Measurements from ENCODE around the gene ART3.

ART3 gene

DNA sequence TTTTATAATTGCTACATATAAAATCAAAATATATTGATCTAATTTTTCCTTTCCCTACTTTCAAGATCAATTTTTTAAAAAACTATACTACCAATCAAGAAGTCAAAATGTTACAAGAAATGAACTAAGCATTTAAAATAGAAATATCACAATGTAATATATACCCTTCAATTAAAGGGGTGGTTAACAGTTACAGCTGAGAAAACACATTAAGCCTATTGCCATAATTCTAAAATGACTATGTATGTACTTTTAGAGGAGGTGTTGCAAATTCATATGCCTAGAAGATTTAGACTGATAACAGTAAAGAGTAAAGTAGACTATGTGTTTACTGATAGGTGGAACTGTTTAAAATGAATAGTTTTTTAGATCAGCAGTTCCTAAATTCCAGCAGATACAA is 70.0 kb downstream of the ART3 start:
- no peak for DNase-seq (ENCODE audit: low read depth in 3 of 3, low spot score in 1 of 3)

DNA sequence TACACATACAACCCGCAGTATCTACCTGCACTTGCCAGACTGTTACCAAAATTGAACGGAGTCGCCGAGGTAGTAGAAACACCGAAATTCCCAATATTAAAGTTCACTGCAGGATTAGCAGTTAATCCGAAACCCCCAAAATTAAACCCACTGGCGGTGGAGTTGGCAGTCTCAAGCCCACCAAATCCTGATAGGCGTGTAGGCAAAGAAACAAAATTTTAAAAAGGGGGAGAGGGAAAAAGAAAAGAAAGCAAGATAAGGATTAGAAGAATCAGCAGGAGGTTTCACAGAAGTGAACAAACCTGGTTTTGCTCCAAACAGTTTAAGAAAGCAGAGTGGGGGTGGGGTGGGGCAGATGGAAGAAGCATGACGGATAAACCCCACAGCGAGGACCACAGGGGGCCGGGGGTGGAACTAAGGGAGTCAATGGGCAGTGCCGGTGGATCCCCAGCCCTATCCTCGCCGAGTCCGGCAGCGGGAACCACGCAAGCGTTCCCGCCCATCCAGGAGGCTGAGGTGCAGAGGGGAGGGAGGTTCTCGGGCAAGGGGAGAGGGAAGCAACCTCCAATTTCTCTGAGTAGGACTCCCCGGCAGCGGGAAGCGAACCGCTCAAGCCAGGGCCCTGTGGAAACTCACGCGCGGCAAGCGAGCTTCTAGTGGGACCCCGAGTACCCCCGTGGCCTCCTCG is 73.1 kb downstream of the ART3 start:
- peak in 1 of 3 donors; percentile 9 for DNase-seq (ENCODE audit: low read depth in 3 of 3, low spot score in 1 of 3)

DNA sequence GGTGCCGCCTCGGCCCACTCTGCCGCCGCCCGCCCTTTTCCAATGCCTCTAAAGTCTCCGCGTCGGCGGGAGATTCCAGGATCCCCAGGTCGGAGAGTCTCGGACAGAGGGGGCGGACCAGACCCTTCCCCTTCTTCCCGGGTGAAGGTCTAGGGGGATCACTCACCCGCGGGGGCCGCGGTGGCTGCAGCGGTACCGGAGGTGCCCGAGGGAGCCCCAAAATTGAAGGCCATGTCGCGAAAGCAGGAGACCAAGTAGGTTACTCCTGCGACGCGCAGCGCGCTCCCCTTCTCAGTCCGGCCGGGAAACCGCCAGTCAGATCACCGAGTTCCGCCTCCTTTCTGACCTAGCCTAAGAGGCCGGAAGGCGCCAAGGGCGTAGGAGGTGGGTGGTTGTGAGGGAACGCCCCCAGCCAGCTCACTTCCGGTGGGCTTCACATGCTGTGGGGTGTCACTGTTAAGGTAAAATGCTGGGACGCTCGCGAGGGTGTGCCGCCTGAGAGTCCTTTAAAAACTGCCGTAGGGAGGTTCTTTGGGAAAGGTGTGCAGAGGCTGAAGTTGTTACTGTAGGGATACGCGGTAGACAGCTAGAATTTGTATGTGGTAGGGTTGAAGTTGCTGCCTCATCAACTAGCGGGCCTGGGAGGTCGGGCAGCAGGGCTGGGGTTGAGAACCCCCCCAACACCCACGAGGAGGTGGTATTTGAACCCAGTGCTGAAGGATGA is 73.8 kb downstream of the ART3 start, which contains the start of gene NUP54:
TSS of gene NUP54 (minus strand) at position 256 of the 724 bp plus-strand sequence. CDS start at position 233, 23 bp downstream.
- peak; percentile 75 to 95 (median 90) for DNase-seq (ENCODE audit: low read depth in 3 of 3, low spot score in 1 of 3)

DNA sequence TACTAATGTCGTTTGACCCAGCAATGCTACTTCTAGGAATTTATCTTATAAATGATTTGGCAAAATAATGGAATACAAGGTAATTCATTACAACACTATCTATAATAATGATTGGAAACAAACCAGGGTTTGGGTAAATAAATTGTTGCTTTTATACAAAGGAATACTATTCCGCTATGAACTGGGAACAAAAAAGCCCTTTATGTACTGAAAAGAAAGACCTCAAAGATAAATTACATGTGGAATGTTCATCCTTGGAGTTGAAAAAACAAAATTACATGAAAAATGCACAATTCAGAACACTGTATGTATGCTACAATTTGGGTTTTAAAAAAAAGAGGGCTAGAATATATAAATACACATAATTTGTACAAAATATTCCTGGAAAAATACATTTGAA is 78.8 kb downstream of the ART3 start:
- no peak for DNase-seq (ENCODE audit: low read depth in 3 of 3, low spot score in 1 of 3)

DNA sequence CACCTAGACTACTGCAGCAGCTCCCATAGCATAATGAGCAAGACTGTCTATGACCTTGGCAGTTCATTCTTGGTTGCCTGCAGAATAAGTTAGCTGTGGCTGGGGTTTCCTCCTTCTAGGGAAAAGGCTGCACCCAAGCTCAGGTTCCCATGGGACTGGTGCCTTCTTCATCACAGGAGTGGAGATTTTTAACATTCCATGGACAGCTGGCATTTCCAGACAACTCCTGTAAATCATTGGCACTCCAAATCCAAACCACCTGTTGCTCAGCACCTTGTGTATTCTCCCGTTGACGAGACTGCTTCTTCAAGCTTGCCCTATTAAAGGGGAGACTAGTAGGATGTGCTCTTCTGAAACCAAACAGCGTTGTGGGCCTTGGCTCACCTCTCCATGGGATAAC is 81.5 kb downstream of the ART3 start:
- DNase-seq (ENCODE audit: low read depth in 3 of 3, low spot score in 1 of 3): no peak

DNA sequence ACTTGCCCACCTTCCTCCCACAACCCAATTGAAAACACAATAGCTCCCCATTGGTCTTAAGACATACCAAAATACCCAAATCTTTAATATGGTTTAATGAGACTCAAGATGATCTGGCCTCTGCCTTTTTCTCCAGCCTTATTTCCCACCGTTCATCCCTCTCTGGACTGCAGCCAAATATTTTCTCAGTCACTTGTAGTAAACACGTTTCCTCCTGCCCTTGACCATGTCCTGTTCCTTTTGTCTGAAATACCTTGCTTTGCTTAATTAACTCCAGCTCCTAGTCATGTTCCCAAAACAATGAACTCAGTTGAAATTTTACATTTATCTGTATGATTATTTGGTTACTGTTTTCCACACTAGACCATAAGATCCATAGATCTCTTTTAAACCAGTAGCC is 82.1 kb downstream of the ART3 start:
- DNase-seq (ENCODE audit: low read depth in 3 of 3, low spot score in 1 of 3): no peak

DNA sequence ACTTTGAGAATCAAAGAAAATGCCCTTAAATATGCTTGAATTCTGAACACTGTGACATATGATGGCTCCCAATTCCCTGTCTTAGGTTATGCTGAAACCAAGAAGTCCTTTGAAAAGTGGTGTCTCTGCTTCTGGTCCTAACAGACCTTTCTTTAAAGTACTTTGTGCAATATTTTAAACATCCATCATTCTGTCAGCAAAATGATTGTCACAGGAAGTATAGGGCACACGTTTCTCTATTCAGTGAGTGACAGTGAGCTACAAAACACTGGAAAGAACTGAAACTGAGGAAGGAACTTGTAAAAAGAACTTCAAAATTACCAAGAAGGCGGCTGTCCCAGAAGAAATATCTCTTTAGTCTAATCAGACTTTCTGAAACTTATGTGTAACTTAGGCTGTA is 85.8 kb downstream of the ART3 start:
- no peak for DNase-seq (ENCODE audit: low read depth in 3 of 3, low spot score in 1 of 3)

All from stimulated activated CD4-positive, alpha-beta T cell treated with anti-CD3 and anti-CD28 coated beads, TNF-alpha, amount 100 ng/mL, for 1 hour (primary cell).